Naive thymus-derived CD4-positive, alpha-beta T cell (primary cell): ENCODE data around the gene SOCS4. TPM values are rescaled to one million over a fixed set of nuclear protein-coding genes. Genes with fewer than 3 reads are reported as not detected.
"Not testable (repeated sequence)": the region's sequence is repeated elsewhere in the genome, so short reads cannot be mapped to it uniquely, and the experiment has no call there.

Experiments used
- ATAC-seq: fragments of 150-1000 bp; cut with Tn5 transposase; 2 replicates; pipeline ENCODE4 v1.10.0; 2021; ENCODE audit warnings: mild to moderate bottlenecking, moderate library complexity
- CTCF ChIA-PET: fragments of 350-600 bp; sonication (Branson Sonifier 250); formaldehyde crosslinking; loops from one replicate; lab custom pipeline; 2021; ENCODE audit warnings: antibody characterized with exemption; lab: Charles Lee
- POLR2A ChIA-PET: fragments of 350-600 bp; sonication (Branson Sonifier 250); formaldehyde crosslinking; loops from one replicate; lab custom pipeline; 2021; ENCODE audit warnings: antibody characterized with exemption, inconsistent platforms; lab: Charles Lee
- DNase-seq, 9 donors: peaks; one replicate each; pipeline versions ENCODE4 v3.0.0 to v3.0.0-alpha.2; 2020 to 2022; ENCODE audit warnings: mixed read lengths in 1 of 9
- H3K27ac ChIP-seq: one replicate; pipeline ENCODE4 v1.7.0; 2013; ENCODE audit warnings: mild to moderate bottlenecking, low read depth, low read length, moderate library complexity
- H3K27me3 ChIP-seq, 2 donors: one replicate each; pipeline ENCODE4 v1.7.0; 2013; ENCODE audit warnings: low read length in 2 of 2, mild to moderate bottlenecking in 2 of 2, moderate library complexity in 2 of 2; ENCODE audit not compliant: control insufficient read depth in 2 of 2, insufficient read depth in 2 of 2
- H3K36me3 ChIP-seq, 3 experiments: 1 replicate in 2 of 3; 2 replicates in 1 of 3; pipeline ENCODE4 v1.7.0; 2013; ENCODE audit warnings: low read length in 3 of 3, mild to moderate bottlenecking in 3 of 3, moderate library complexity in 1 of 3; ENCODE audit not compliant: insufficient read depth in 3 of 3, control insufficient read depth in 2 of 3
- H3K4me1 ChIP-seq, 2 donors: one replicate each; pipeline ENCODE4 v1.7.0; 2013; ENCODE audit warnings: low read length in 2 of 2, mild to moderate bottlenecking in 2 of 2, moderate library complexity in 1 of 2; ENCODE audit not compliant: control insufficient read depth in 2 of 2, insufficient read depth in 2 of 2
- H3K4me3 ChIP-seq: 2 replicates; pipeline ENCODE4 v1.7.0; 2013; ENCODE audit warnings: mild to moderate bottlenecking, low read length
- H3K9me3 ChIP-seq, 3 experiments: 1 replicate in 2 of 3; 2 replicates in 1 of 3; pipeline ENCODE4 v1.7.0; 2013; ENCODE audit warnings: low read length in 3 of 3; ENCODE audit not compliant: control insufficient read depth in 2 of 3
- H3K27ac Mint-ChIP-seq, 9 donors: one replicate each; pipeline ENCODE4 v1.8.0; 2020 to 2022; ENCODE audit warnings: mixed read lengths in 9 of 9, mild to moderate bottlenecking in 8 of 9, moderate library complexity in 5 of 9, inconsistent platforms in 2 of 9
- H3K27me3 Mint-ChIP-seq, 5 donors: one replicate each; pipeline ENCODE4 v1.8.0; 2021 to 2022; ENCODE audit warnings: mixed read lengths in 5 of 5, mild to moderate bottlenecking in 1 of 5
- H3K36me3 Mint-ChIP-seq, 5 donors: one replicate each; pipeline ENCODE4 v1.8.0; 2020 to 2022; ENCODE audit warnings: mixed read lengths in 5 of 5, mild to moderate bottlenecking in 3 of 5, inconsistent platforms in 1 of 5
- H3K4me1 Mint-ChIP-seq, 7 donors: one replicate each; pipeline ENCODE4 v1.8.0; 2020 to 2022; ENCODE audit warnings: mixed read lengths in 7 of 7, mild to moderate bottlenecking in 3 of 7, inconsistent platforms in 1 of 7
- H3K4me3 Mint-ChIP-seq, 10 donors: one replicate each; pipeline ENCODE4 v1.8.0; 2020 to 2022; ENCODE audit warnings: mild to moderate bottlenecking in 10 of 10, mixed read lengths in 10 of 10, moderate library complexity in 6 of 10, inconsistent platforms in 2 of 10
- H3K9me3 Mint-ChIP-seq, 11 donors: one replicate each; pipeline ENCODE4 v1.8.0; 2020 to 2022; ENCODE audit warnings: mixed read lengths in 11 of 11, mild to moderate bottlenecking in 4 of 11, inconsistent platforms in 1 of 11, moderate library complexity in 1 of 11
- intact Hi-C, 2 donors: fragments of 100-400 bp; cut with micrococcal nuclease; formaldehyde crosslinking; loops; one replicate each; pipeline ENCODE4 v1.15.1; 2023
- polyA plus RNA-seq, 2 donors: library from polyadenylated mRNA; unstranded; fragments of 300-500 nt; fragmentation: Illumina TruSeq; gene quantifications; one replicate each; pipeline ENCODE4 v1.2.3, GENCODE V29; 2021
- total RNA-seq, 6 experiments: library from RNA in 5 of 6; stranded (reverse) in 5 of 6; gene quantifications; 1 replicate in 5 of 6; 2 replicates in 1 of 6; pipeline ENCODE4 v1.2.3 and lab custom pipeline; 2021 to 2026

Gene SOCS4
- total and polyA plus RNA-seq, 7 experiments from 2014 or later = 1.2 to 30.3 (median 21.3) TPM

- no peaks in the 10 kb centered on the region for H3K27me3 ChIP-seq
- no peaks in the 10 kb centered on the region for H3K27me3 Mint-ChIP-seq
- H3K4me3 ChIP-seq = no peak overlapping the region
- intact Hi-C loops = loop anchor here in 1 of 2 donors (1.0 kb wide), 1 partner anchor 11 kb away; the partner anchor contains the start of gene MAPK1IP1L
- peaks cover 0 to 8% of the 10 kb centered on the region in 2 donors for H3K4me1 ChIP-seq
- H3K36me3 ChIP-seq = peaks cover 0 to 37% (median 4%) of the 10 kb centered on the region in 3 experiments
- peak overlapping the region in 5 of 9 donors; percentile 27 to 59 (median 50) for H3K27ac Mint-ChIP-seq
- CTCF ChIA-PET = interaction anchor here (0.5 kb wide), 1 partner anchor 11 kb away, joined by 3 read pairs; the partner anchor contains the start of gene MAPK1IP1L
- peak overlapping the region in 3 of 10 donors; percentile 9 to 49 (median 25) for H3K4me3 Mint-ChIP-seq
- H3K36me3 Mint-ChIP-seq = peaks cover 6 to 51% (median 25%) of the 10 kb centered on the region in 5 donors
- POLR2A ChIA-PET = interaction anchor here (0.6 to 1.3 kb wide), 2 partner anchors 9 to 15 kb away, joined by 3 to 4 read pairs; no protein-coding TSS in a partner anchor
- ATAC-seq = peak; percentile 16
- no peak for DNase-seq
- H3K9me3 ChIP-seq = no peaks in the 10 kb centered on the region
- no peak overlapping the region for H3K27ac ChIP-seq
- H3K4me1 Mint-ChIP-seq = peaks cover 19 to 42% (median 38%) of the 10 kb centered on the region in 7 donors
- H3K9me3 Mint-ChIP-seq = no peaks in the 10 kb centered on the region
These were observed 35.7 kb downstream of the SOCS4 start for GRCh38 chr14:55062517-55063351.

DNA sequence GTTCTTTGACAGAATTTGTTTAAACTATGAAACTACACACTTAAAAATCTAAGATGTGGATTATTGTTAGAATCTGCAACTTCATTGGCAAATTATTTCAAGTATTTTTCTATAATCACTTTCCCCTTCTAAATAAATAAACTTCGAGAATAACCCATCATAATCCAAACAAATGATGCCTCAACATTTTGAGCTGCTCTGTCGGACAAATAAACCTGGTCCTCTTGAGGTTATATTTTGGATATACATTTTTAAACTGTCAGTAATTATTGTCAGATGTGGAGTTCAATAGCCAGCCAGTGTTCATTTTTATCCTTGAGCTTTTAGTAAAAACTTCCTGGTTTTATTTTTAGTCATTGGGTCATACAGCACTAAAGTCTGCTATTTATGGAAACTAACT lies 37.9 kb downstream of the SOCS4 start:
- H3K27ac Mint-ChIP-seq = peak overlapping the region in 3 of 9 donors; percentile 9 to 22 (median 14)
- POLR2A ChIA-PET, ATAC-seq, H3K4me3 Mint-ChIP-seq, H3K27me3 Mint-ChIP-seq, DNase-seq, H3K9me3 ChIP-seq, H3K27ac ChIP-seq, intact Hi-C loops, H3K4me1 ChIP-seq, H3K4me3 ChIP-seq, H3K9me3 Mint-ChIP-seq, H3K27me3 ChIP-seq: not testable (repeated sequence)
- CTCF ChIA-PET = interaction anchor here (1.7 kb wide), 1 partner anchor 14 kb away, joined by 6 read pairs; the partner anchor contains the start of gene MAPK1IP1L
- peaks cover 6 to 42% (median 18%) of the 10 kb centered on the region in 5 donors for H3K36me3 Mint-ChIP-seq
- peaks cover 8 to 27% (median 22%) of the 10 kb centered on the region in 7 donors for H3K4me1 Mint-ChIP-seq
- peaks cover 0 to 37% (median 4%) of the 10 kb centered on the region in 3 experiments for H3K36me3 ChIP-seq

DNA sequence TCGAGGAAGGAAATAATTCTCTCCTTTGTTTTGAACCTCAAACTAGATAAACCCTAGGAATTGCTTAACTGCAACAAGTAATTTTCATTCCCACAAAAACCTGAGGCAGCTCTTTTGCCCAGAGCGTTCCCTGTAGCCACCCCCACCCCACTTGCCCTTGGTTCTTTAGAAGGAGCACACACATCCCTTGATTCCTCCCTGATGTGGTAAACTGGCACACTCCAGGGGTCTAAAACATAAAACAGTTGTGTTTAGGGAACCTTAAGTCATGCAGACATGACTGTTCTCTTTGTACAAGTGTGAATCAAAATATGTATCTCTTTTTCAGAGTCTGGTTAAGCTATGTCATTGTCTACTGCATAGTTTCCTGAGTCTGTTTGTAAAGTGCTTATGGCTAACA lies 38.4 kb downstream of the SOCS4 start:
- Mint-ChIP-seq H3K4me3 (no peak overlapping the region), H3K9me3 (no peaks in the 10 kb centered on the region), H3K27me3 (no peaks in the 10 kb centered on the region), H3K4me1 (peaks cover 7 to 25% (median 19%) of the 10 kb centered on the region in 7 donors), H3K36me3 (peaks cover 6 to 40% (median 18%) of the 10 kb centered on the region in 5 donors), H3K27ac (peak overlapping the region in 4 of 9 donors; percentile 9 to 36 (median 18))
- Histone ChIP-seq H3K9me3 (no peaks in the 10 kb centered on the region), H3K4me1 (peaks cover 0 to 3% of the 10 kb centered on the region in 2 donors), H3K27ac (no peak overlapping the region), H3K27me3 (no peaks in the 10 kb centered on the region), H3K4me3 (no peak overlapping the region), H3K36me3 (peaks cover 0 to 37% (median 4%) of the 10 kb centered on the region in 3 experiments)
- ChIA-PET POLR2A (interaction anchor here (0.6 kb wide), 1 partner anchor 739 kb away, joined by 3 read pairs; no protein-coding TSS in a partner anchor), CTCF (interaction anchor here (1.7 kb wide), 1 partner anchor 14 kb away, joined by 6 read pairs; the partner anchor contains the start of gene MAPK1IP1L)
- ATAC-seq (no peak), DNase-seq (no peak)
- intact Hi-C loops = no loop called here

GRCh38 chr14:55066223-55066622 lies 39.2 kb downstream of the SOCS4 start:
- H3K4me3 ChIP-seq = no peak overlapping the region
- H3K27me3 ChIP-seq = no peaks in the 10 kb centered on the region
- Mint-ChIP-seq H3K27ac (peak overlapping the region in 6 of 9 donors; percentile 5 to 38 (median 22)), H3K27me3 (no peaks in the 10 kb centered on the region), H3K9me3 (no peaks in the 10 kb centered on the region), H3K36me3 (peaks cover 6 to 37% (median 18%) of the 10 kb centered on the region in 5 donors), H3K4me3 (no peak overlapping the region), H3K4me1 (peaks cover 2 to 24% (median 11%) of the 10 kb centered on the region in 7 donors)
- no peaks in the 10 kb centered on the region for H3K9me3 ChIP-seq
- ATAC-seq (no peak), DNase-seq (no peak)
- CTCF ChIA-PET = interaction anchor here (0.6 to 1.7 kb wide), 3 partner anchors 13 to 24 kb away, joined by 3 to 6 read pairs (median 3); partner anchors contain the start of gene MAPK1IP1L
- H3K4me1 ChIP-seq = no peaks in the 10 kb centered on the region
- peaks cover 0 to 37% (median 4%) of the 10 kb centered on the region in 3 experiments for H3K36me3 ChIP-seq
- H3K27ac ChIP-seq = no peak overlapping the region
- intact Hi-C loops = no loop called here
- POLR2A ChIA-PET = interaction anchor here (0.6 to 1.5 kb wide), 3 partner anchors 11 to 739 kb away, joined by 3 to 5 read pairs (median 4); partner anchors contain the start of gene MAPK1IP1L

DNA sequence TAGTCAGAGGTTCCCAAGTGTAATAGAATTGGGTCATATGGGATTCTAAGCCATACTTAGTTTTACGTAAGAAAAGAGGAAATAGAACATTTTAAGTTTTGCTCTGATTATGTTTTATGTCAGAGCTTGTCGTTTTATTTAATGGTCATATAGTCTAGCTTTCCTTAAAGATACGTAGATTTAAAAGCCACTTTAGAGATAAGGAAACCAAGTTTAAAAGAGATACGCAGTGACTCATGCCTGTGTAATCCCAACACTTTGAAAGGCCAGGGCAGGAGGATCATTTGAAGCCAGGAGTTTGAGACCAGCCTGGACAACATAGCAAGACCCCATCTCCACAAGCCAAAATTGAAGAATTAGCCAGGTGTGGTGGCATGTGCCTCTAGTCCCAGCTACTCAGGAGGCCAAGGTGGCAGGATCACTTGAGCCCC lies 44.0 kb downstream of the SOCS4 start:
- H3K27me3 Mint-ChIP-seq = no peaks in the 10 kb centered on the region
- no peaks in the 10 kb centered on the region for H3K9me3 Mint-ChIP-seq
- H3K27ac ChIP-seq = peak overlapping the region; percentile 39
- peaks cover 10 to 42% (median 28%) of the 10 kb centered on the region in 7 donors for H3K4me1 Mint-ChIP-seq
- peak overlapping the region in 1 of 10 donors; percentile 25 for H3K4me3 Mint-ChIP-seq
- peaks cover 0 to 14% (median 6%) of the 10 kb centered on the region in 5 donors for H3K36me3 Mint-ChIP-seq
- intact Hi-C loops = no loop called here
- CTCF ChIA-PET = interaction anchor here (1.3 kb wide), 1 partner anchor 24 kb away, joined by 3 read pairs; no protein-coding TSS in a partner anchor
- POLR2A ChIA-PET = interaction anchor here (0.7 kb wide), 1 partner anchor 10 kb away, joined by 3 read pairs; no protein-coding TSS in a partner anchor
- H3K4me3 ChIP-seq = no peak overlapping the region
- ATAC-seq = no peak
- H3K4me1 ChIP-seq = peaks cover 0 to 10% of the 10 kb centered on the region in 2 donors
- peak overlapping the region in 8 of 9 donors; percentile 73 to 95 (median 89) for H3K27ac Mint-ChIP-seq
- H3K9me3 ChIP-seq = no peaks in the 10 kb centered on the region
- DNase-seq = no peak
- no peaks in the 10 kb centered on the region for H3K27me3 ChIP-seq
- peaks cover 0 to 9% (median 0%) of the 10 kb centered on the region in 3 experiments for H3K36me3 ChIP-seq
